Loucy (cell line): ENCODE results near the gene TNFRSF1B.

Experiments used
- H2AFZ ChIP-seq: fragments of 200-600 bp; sonication (generic); 2 replicates; pipeline ENCODE4 v1.6.0; 2016; ENCODE audit warnings: antibody characterized with exemption, mild to moderate bottlenecking, low read length, moderate library complexity
- H3F3A ChIP-seq: fragments of 200-600 bp; 2 replicates; pipeline ENCODE4 v1.6.0; 2016; ENCODE audit warnings: antibody characterized with exemption, low read depth, mild to moderate bottlenecking
- H3K27me3 ChIP-seq: fragments of 200-600 bp; sonication (generic); 2 replicates; pipeline ENCODE4 v1.6.1; 2014; ENCODE audit warnings: low read length, mild to moderate bottlenecking; ENCODE audit not compliant: insufficient read depth, poor library complexity, severe bottlenecking
- H3K36me3 ChIP-seq: fragments of 200-600 bp; sonication (generic); 2 replicates; pipeline ENCODE4 v1.6.1; 2016; ENCODE audit warnings: low read length; ENCODE audit not compliant: insufficient read depth
- H3K4me1 ChIP-seq: fragments of 200-600 bp; sonication (generic); 2 replicates; pipeline ENCODE4 v1.5.1; 2014; ENCODE audit warnings: low read length, mild to moderate bottlenecking; ENCODE audit not compliant: insufficient read depth, poor library complexity, severe bottlenecking
- H3K4me2 ChIP-seq: fragments of 200-600 bp; sonication (generic); 2 replicates; pipeline ENCODE4 v1.6.0; 2014; ENCODE audit warnings: antibody characterized with exemption, low read length, low read depth, mild to moderate bottlenecking; ENCODE audit not compliant: poor library complexity, severe bottlenecking
- H3K4me3 ChIP-seq: fragments of 200-600 bp; sonication (generic); 2 replicates; pipeline ENCODE4 v1.5.1; 2014; ENCODE audit warnings: low read length, mild to moderate bottlenecking, mixed read lengths; ENCODE audit not compliant: poor library complexity, severe bottlenecking
- H3K79me2 ChIP-seq: fragments of 200-600 bp; sonication (generic); 2 replicates; pipeline ENCODE4 v1.6.1; 2014; ENCODE audit warnings: low read length; ENCODE audit not compliant: insufficient read depth
- H3K9ac ChIP-seq: fragments of 200-600 bp; sonication (generic); 2 replicates; pipeline ENCODE4 v1.6.0; 2014; ENCODE audit warnings: mild to moderate bottlenecking, low read depth, low read length, moderate library complexity; ENCODE audit not compliant: poor library complexity, severe bottlenecking
- H3K9me2 ChIP-seq: fragments of 200-600 bp; sonication (generic); replicated peaks from 2 replicates; pipeline ENCODE4 v1.6.1; 2016; ENCODE audit warnings: low read depth, low read length, mixed read lengths
- H3K9me3 ChIP-seq: fragments of 200-600 bp; sonication (generic); 2 replicates; pipeline ENCODE4 v1.6.1; 2014; ENCODE audit warnings: mild to moderate bottlenecking, antibody characterized with exemption, low read length, low read depth; ENCODE audit not compliant: insufficient read depth
- H4K20me1 ChIP-seq: fragments of 200-600 bp; sonication (generic); 2 replicates; pipeline ENCODE4 v1.6.0; 2014; ENCODE audit warnings: antibody characterized with exemption, low read length, mild to moderate bottlenecking; ENCODE audit not compliant: insufficient read depth, poor library complexity, severe bottlenecking
- CTCF ChIP-seq: fragments of 200-600 bp; sonication (generic); conservative IDR thresholded peaks from 2 replicates; pipeline ENCODE4 v1.5.1; 2014; ENCODE audit warnings: mild to moderate bottlenecking, antibody characterized with exemption, low read length
- EZH2phosphoT487 ChIP-seq: fragments of 200-600 bp; IDR thresholded peaks from 2 replicates; pipeline ENCODE4 v1.6.1; 2018; ENCODE audit warnings: antibody characterized with exemption, mild to moderate bottlenecking, moderate library complexity, borderline replicate concordance

The TNFRSF1B gene

GRCh38 chr1:12130466-12131130 is 36.2 kb upstream of the TNFRSF1B start:
- H3F3A ChIP-seq = no peaks in the 10 kb centered on the region
- TF ChIP-seq CTCF = no peak
- TF ChIP-seq EZH2phosphoT487 = no peak

GRCh38 chr1:12132078-12132477 is 34.7 kb upstream of the TNFRSF1B start:
- Histone ChIP-seq H3K9ac (no peak overlapping the region), H4K20me1 (no peaks in the 10 kb centered on the region), H2AFZ (no peak overlapping the region), H3K79me2 (no peaks in the 10 kb centered on the region), H3F3A (no peaks in the 10 kb centered on the region), H3K27me3 (no peaks in the 10 kb centered on the region), H3K4me2 (no peak overlapping the region), H3K9me2 (no peaks in the 10 kb centered on the region), H3K36me3 (no peaks in the 10 kb centered on the region), H3K4me1 (no peaks in the 10 kb centered on the region), H3K4me3 (no peak overlapping the region), H3K9me3 (no peaks in the 10 kb centered on the region)
- TF ChIP-seq CTCF = no peak
- no peak for TF ChIP-seq EZH2phosphoT487

More at GRCh38 chr1:12130466-12131130, 36.2 kb upstream of the TNFRSF1B start:
- no peaks in the 10 kb centered on the region for H3K79me2 ChIP-seq
- no peaks in the 10 kb centered on the region for H3K27me3 ChIP-seq
- H3K9me3 ChIP-seq = no peaks in the 10 kb centered on the region
- H2AFZ ChIP-seq = no peak overlapping the region
- H3K9me2 ChIP-seq = no peaks in the 10 kb centered on the region
- H3K4me2 ChIP-seq = no peak overlapping the region
- no peak overlapping the region for H3K9ac ChIP-seq
- peaks cover 2% of the 10 kb centered on the region for H3K4me1 ChIP-seq
- H3K4me3 ChIP-seq = no peak overlapping the region
- no peaks in the 10 kb centered on the region for H4K20me1 ChIP-seq
- H3K36me3 ChIP-seq = no peaks in the 10 kb centered on the region

- no peaks in the 10 kb centered on the region for H3K9me2 ChIP-seq
- no peak overlapping the region for H3K4me3 ChIP-seq
- H3K4me1 ChIP-seq = no peaks in the 10 kb centered on the region
- no peak for TF ChIP-seq EZH2phosphoT487
- no peak for TF ChIP-seq CTCF
- H3F3A ChIP-seq = no peaks in the 10 kb centered on the region
- H4K20me1 ChIP-seq = no peaks in the 10 kb centered on the region
- H2AFZ ChIP-seq = no peak overlapping the region
- no peaks in the 10 kb centered on the region for H3K36me3 ChIP-seq
- H3K9ac ChIP-seq = no peak overlapping the region
- no peaks in the 10 kb centered on the region for H3K79me2 ChIP-seq
- no peaks in the 10 kb centered on the region for H3K9me3 ChIP-seq
- H3K27me3 ChIP-seq = no peaks in the 10 kb centered on the region
- H3K4me2 ChIP-seq = no peak overlapping the region
Observed at GRCh38 chr1:12134716-12135115, 32.1 kb upstream of the TNFRSF1B start.
